HEK293 (cell line): ENCODE measurements around the gene DCAF15.

Source experiments
- ZBTB21 ChIP-seq: fragments of 450-650 bp; formaldehyde crosslinking; IDR thresholded peaks from 2 replicates; pipeline ENCODE4 v1.5.1; 2017; ENCODE audit warnings: missing biosample characterization, missing genetic modification characterization
- ZNF174 ChIP-seq: fragments of 450-650 bp; formaldehyde crosslinking; IDR thresholded peaks from 2 replicates; pipeline ENCODE4 v1.5.0; 2017; ENCODE audit warnings: missing biosample characterization, mild to moderate bottlenecking, missing genetic modification characterization
- ZNF214 ChIP-seq: fragments of 450-650 bp; formaldehyde crosslinking; IDR thresholded peaks from 2 replicates; pipeline ENCODE4 v1.5.1; 2017; ENCODE audit warnings: missing biosample characterization, mild to moderate bottlenecking, missing genetic modification characterization, borderline replicate concordance
- ZNF335 ChIP-seq: fragments of 450-650 bp; formaldehyde crosslinking; conservative IDR thresholded peaks from 2 replicates; pipeline ENCODE4 v1.5.1; 2016; ENCODE audit warnings: missing biosample characterization, missing genetic modification characterization
- TF ChIP-seq, protein P1 (sequence below): fragments of 450-650 bp; formaldehyde crosslinking; IDR thresholded peaks from 2 replicates; pipeline ENCODE4 v1.5.1; 2016; ENCODE audit warnings: missing biosample characterization, missing genetic modification characterization

GRCh38 chr19:13917888-13918406 lies 34.4 kb upstream of the DCAF15 start:
- TF ChIP-seq ZNF214 = no peak
- TF ChIP-seq, protein P1, sequence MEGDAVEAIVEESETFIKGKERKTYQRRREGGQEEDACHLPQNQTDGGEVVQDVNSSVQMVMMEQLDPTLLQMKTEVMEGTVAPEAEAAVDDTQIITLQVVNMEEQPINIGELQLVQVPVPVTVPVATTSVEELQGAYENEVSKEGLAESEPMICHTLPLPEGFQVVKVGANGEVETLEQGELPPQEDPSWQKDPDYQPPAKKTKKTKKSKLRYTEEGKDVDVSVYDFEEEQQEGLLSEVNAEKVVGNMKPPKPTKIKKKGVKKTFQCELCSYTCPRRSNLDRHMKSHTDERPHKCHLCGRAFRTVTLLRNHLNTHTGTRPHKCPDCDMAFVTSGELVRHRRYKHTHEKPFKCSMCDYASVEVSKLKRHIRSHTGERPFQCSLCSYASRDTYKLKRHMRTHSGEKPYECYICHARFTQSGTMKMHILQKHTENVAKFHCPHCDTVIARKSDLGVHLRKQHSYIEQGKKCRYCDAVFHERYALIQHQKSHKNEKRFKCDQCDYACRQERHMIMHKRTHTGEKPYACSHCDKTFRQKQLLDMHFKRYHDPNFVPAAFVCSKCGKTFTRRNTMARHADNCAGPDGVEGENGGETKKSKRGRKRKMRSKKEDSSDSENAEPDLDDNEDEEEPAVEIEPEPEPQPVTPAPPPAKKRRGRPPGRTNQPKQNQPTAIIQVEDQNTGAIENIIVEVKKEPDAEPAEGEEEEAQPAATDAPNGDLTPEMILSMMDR = no peak
- no peak for TF ChIP-seq ZNF174
- no peak for TF ChIP-seq ZBTB21
- TF ChIP-seq ZNF335 (tag by site-specific recombination) = no peak
